Measurements from ENCODE around the gene FAM227B.

DNA sequence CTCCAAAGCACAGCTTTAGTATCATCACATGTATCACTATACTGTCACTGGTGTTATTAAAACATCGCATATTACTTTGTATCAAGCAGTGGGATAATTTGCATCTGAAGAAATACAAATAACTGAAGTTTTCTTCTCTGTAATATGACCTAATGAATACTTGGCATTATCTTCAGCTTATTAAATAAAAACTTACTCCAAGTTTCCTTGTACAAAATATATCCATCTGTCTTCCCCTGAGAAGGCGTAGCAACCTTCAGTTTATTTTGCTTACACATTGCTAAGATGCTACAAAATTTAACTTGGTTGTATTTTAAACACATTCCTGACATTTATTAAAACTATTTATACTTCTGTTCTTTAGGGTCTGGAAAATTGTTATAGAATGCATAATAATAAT is 183.9 kb downstream of the FAM227B start:
- TF ChIP-seq, protein P1, sequence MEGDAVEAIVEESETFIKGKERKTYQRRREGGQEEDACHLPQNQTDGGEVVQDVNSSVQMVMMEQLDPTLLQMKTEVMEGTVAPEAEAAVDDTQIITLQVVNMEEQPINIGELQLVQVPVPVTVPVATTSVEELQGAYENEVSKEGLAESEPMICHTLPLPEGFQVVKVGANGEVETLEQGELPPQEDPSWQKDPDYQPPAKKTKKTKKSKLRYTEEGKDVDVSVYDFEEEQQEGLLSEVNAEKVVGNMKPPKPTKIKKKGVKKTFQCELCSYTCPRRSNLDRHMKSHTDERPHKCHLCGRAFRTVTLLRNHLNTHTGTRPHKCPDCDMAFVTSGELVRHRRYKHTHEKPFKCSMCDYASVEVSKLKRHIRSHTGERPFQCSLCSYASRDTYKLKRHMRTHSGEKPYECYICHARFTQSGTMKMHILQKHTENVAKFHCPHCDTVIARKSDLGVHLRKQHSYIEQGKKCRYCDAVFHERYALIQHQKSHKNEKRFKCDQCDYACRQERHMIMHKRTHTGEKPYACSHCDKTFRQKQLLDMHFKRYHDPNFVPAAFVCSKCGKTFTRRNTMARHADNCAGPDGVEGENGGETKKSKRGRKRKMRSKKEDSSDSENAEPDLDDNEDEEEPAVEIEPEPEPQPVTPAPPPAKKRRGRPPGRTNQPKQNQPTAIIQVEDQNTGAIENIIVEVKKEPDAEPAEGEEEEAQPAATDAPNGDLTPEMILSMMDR (IDR thresholded peaks at IDR 0.05; ENCODE audit: low read length): no peak
- no peak for TF ChIP-seq EZH2 (IDR thresholded peaks at IDR 0.05; ENCODE audit: borderline replicate concordance, low read length)

All from OCI-LY1 (cell line).